GM12865 (cell line): ENCODE measurements around the gene MEN1.

Experiments used
- DNase-seq: peaks from one replicate; pipeline ENCODE4 v3.0.0; 2010; ENCODE audit warnings: low read depth
- H3K4me3 ChIP-seq: 2 replicates; pipeline ENCODE4 v1.5.1; 2011; ENCODE audit warnings: mild to moderate bottlenecking, low read depth, low read length, control low read depth
- TF ChIP-seq, protein P1 (sequence below): IDR thresholded peaks from 2 replicates; pipeline ENCODE4 v1.5.1; 2011; ENCODE audit warnings: low read length, control low read depth, low read depth, inconsistent platforms; ENCODE audit not compliant: insufficient read depth; ENCODE audit errors: missing control alignments

The MEN1 gene

DNA sequence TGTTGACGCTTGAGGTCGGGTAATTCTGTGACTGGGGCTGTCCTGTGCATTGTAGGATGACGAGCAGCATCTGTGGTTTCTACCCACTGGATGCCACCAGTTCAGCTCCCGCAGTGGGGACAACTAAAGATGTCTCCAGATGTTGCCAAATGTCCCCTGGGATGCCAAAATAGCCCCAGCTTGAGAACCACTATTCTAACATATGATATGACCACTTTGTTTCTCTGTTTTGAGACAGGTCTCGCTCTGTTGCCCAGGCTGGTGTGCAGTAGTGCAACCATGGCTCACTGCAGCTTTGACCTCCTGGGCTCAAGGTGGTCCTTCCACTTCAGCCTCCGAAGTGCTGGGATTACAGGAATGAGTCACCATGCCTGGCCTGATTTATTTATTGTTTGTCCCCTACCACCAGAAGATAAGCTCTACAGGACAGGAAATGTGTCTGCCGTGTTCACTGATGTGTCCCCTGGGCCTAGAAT lies 4.4 kb upstream of the MEN1 start:
- TF ChIP-seq, protein P1, sequence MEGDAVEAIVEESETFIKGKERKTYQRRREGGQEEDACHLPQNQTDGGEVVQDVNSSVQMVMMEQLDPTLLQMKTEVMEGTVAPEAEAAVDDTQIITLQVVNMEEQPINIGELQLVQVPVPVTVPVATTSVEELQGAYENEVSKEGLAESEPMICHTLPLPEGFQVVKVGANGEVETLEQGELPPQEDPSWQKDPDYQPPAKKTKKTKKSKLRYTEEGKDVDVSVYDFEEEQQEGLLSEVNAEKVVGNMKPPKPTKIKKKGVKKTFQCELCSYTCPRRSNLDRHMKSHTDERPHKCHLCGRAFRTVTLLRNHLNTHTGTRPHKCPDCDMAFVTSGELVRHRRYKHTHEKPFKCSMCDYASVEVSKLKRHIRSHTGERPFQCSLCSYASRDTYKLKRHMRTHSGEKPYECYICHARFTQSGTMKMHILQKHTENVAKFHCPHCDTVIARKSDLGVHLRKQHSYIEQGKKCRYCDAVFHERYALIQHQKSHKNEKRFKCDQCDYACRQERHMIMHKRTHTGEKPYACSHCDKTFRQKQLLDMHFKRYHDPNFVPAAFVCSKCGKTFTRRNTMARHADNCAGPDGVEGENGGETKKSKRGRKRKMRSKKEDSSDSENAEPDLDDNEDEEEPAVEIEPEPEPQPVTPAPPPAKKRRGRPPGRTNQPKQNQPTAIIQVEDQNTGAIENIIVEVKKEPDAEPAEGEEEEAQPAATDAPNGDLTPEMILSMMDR = no peak
- peak; percentile 95 for DNase-seq
- H3K4me3 ChIP-seq = no peak overlapping the region

DNA sequence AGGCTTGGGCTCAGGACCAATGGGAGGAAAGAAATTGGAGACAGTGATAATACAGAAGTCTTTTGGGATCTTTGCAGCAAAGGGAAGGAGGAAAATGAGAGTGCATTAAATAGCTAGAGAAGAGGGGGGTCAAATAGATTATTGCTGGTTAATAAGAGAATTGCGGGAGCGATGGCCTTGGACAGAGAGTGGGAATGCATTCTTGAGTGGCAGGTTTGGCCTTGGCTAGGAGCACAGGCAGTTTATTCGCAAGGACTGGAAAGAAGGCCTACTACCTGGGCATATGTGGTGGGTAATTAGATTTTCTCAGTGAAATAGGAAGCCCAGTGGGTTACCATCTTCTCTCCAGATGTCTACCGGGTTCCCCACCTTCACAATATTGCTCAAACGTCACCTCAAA lies 3.5 kb upstream of the MEN1 start:
- no peak for DNase-seq
- TF ChIP-seq, protein P1 = no peak
- no peak overlapping the region for H3K4me3 ChIP-seq

DNA sequence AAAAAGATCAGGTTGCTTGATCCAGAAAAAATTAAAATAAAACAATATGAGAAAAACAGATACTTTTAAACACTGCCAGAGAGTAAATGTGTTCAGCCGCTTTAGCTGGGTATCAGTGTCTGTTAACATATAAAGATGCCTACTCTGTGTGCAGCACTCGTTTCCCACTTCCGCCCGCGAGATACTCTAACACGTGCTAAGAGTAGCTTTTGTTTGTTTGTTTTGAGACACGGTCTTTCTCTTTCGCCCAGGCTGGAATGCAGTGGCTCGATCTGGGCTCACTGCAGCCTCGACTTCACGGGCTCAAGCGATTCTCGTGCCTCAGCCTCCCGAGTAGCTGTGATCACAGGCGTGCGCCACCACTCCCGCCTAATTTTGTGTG lies 531 bp upstream of the MEN1 start:
- TF ChIP-seq, protein P1 = no peak
- DNase-seq = peak; percentile 70
- H3K4me3 ChIP-seq = peak overlapping the region; percentile 87

DNA sequence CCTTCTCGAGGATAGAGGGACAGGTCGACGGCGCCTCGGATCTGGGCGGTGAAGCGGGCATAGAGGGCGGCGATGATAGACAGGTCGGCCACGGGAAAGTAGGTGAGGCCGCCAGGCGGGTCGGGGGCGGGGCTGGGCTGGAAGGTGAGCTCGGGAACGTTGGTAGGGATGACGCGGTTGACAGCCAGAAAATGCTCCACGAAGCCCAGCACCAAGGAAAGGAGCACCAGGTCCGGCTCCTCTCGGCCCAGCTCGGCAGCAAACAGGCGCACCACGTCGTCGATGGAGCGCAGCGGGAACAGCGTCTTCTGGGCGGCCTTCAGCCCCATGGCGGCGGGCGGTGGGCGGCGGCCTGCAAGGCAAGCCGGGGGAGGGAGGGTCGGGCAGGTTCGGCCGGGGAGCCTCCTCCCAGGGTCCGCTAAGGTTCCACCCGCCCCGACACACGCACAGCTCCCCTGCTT lies 540 bp downstream of the MEN1 start:
- TF ChIP-seq, protein P1 = no peak
- DNase-seq = peak; percentile 31
- peak overlapping the region; percentile 87 for H3K4me3 ChIP-seq

DNA sequence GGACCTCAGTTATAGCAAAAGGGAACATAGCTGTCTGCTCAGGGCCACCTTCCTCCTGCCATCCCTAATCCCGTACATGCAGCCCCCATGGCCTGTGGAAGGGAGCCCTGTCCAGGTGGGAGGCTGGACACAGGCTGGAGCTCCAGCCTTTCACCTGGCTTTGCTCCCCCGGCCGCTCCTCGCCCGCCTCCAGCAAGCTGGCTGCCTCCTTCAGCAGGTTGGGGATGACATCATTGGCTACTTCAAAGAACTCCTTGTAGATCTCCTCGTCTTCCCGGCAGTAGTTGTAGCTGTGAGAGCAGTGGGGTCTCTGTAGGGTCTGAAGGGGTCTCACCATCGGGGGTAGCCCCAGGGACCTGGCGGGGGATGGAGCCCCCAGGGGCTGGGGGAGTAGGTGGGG lies 4.9 kb downstream of the MEN1 start:
- no peak overlapping the region for H3K4me3 ChIP-seq
- no peak for DNase-seq
- TF ChIP-seq, protein P1 = no peak

DNA sequence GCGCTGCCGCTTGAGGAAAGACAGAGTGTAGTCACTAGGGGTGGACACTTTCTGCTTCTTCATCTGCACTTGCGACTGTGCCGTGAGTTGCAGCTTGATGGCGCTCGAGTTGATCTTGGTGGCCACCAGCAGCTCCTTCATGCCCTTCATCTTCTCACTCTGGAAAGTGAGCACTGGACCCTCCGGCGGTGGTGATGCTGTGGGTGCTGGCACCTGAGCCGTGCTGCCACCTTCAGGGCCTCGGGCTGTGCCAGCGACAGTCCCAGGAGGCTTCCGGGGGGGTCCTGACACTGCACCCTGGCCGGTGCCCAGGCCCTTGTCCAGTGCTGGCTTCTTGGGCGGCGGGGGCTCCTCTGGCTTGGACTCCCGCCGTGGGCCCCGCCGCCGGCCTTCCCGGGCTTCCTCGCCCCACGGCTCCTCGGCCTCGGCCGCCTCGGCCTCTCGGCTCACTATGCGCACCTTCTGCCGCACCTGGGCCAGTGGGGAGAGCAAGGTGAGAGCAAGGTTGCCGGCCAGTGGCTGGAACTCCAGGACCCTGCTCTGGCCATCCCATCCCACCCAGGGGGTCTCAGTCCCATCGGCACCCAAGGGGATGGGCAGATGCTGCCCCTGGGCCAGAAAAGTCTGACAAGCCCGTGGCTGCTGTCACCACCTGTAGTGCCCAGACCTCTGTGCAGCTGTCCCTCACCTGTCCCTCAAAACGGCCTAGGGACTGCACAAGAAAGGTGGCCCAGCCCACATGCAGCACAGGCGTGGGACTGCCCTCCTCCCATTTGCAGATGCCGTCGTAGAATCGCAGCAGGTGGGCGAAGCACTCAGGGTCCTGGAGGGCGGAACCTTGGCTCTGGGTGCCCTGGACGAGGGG lies 5.8 kb downstream of the MEN1 start:
- H3K4me3 ChIP-seq = peak overlapping the region; percentile 90
- TF ChIP-seq, protein P1 = no peak
- DNase-seq = no peak
